Tibial nerve (tissue), 4 donors: ENCODE measurements around the gene CTTNBP2.

Experiments used
- EP300 ChIP-seq, 2 donors: sonication (generic); formaldehyde crosslinking; IDR thresholded peaks; one replicate each; pipeline ENCODE4 v1.6.1; 2017; ENCODE audit warnings: antibody characterized with exemption in 2 of 2, mild to moderate bottlenecking in 1 of 2
- TF ChIP-seq, protein P1 (sequence below), 5 experiments: fragments of 200-600 bp in 3 of 5; fragments of 450-650 bp in 2 of 5; sonication (generic) in 3 of 5; IDR thresholded peaks; one replicate each; pipeline ENCODE4 v1.5.1; 2016 to 2019; ENCODE audit warnings: antibody characterized with exemption in 5 of 5, mild to moderate bottlenecking in 3 of 5, moderate library complexity in 2 of 5

GRCh38 chr7:117673367-117673766 is 199.9 kb downstream of the CTTNBP2 start:
- TF ChIP-seq, protein P1, sequence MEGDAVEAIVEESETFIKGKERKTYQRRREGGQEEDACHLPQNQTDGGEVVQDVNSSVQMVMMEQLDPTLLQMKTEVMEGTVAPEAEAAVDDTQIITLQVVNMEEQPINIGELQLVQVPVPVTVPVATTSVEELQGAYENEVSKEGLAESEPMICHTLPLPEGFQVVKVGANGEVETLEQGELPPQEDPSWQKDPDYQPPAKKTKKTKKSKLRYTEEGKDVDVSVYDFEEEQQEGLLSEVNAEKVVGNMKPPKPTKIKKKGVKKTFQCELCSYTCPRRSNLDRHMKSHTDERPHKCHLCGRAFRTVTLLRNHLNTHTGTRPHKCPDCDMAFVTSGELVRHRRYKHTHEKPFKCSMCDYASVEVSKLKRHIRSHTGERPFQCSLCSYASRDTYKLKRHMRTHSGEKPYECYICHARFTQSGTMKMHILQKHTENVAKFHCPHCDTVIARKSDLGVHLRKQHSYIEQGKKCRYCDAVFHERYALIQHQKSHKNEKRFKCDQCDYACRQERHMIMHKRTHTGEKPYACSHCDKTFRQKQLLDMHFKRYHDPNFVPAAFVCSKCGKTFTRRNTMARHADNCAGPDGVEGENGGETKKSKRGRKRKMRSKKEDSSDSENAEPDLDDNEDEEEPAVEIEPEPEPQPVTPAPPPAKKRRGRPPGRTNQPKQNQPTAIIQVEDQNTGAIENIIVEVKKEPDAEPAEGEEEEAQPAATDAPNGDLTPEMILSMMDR (IDR thresholded peaks at IDR 0.05), result no peak
- TF ChIP-seq EP300 (IDR thresholded peaks at IDR 0.05), result no peak
